GM12874 (cell line): Measurements from ENCODE around the gene SLC6A18.

Experiments used
- TF ChIP-seq, protein P1 (sequence below): IDR thresholded peaks from 2 replicates; pipeline ENCODE4 v1.5.1; 2011; ENCODE audit warnings: low read depth, mild to moderate bottlenecking, control low read depth, low read length, moderate library complexity; ENCODE audit not compliant: insufficient read depth

SLC6A18 gene

DNA sequence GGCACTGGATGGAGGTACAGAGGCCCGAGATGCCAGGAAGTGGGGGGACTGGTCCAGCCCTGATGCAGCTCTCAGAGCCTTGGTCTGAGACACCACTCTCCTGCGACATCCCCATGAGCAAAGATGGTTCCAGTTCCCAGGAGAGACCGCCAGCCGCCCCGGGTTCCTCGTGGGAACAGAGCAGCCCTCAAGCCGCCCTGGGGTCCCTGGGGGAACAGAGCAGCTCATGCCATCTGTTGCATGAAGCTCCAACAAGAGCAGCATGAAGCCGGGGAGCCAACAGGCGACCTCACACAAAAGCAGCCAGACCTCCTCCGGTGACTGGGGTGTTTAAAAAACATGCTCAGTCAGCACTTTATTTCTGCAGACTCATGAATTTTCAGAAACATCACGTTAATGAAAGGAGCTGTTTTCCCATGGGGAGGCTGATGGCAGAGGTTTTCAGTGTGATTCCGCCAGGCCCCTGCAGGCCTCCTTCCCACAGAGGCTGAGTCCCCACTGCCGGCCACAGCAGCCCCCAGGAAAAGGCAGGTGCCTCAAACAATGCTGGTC is 6.2 kb downstream of the SLC6A18 start:
- TF ChIP-seq, protein P1, sequence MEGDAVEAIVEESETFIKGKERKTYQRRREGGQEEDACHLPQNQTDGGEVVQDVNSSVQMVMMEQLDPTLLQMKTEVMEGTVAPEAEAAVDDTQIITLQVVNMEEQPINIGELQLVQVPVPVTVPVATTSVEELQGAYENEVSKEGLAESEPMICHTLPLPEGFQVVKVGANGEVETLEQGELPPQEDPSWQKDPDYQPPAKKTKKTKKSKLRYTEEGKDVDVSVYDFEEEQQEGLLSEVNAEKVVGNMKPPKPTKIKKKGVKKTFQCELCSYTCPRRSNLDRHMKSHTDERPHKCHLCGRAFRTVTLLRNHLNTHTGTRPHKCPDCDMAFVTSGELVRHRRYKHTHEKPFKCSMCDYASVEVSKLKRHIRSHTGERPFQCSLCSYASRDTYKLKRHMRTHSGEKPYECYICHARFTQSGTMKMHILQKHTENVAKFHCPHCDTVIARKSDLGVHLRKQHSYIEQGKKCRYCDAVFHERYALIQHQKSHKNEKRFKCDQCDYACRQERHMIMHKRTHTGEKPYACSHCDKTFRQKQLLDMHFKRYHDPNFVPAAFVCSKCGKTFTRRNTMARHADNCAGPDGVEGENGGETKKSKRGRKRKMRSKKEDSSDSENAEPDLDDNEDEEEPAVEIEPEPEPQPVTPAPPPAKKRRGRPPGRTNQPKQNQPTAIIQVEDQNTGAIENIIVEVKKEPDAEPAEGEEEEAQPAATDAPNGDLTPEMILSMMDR: no peak

DNA sequence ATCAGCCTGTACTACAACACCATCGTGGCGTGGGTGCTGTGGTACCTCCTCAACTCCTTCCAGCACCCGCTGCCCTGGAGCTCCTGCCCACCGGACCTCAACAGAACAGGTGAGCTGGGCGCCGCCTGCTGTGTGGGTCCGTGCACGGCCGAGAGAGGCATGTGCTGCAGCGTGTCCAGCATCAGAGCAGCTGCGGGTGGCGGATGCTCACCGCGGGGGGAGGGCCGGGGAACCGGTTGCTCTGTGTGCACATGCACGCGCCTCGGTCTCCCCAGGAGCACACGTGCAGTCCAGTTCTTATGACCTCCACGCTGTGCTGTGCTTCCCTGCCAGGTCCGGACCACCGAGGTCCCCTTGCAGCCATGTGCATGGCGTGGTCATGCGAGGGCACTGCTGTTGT is 7.6 kb downstream of the SLC6A18 start:
- TF ChIP-seq, protein P1: no peak

DNA sequence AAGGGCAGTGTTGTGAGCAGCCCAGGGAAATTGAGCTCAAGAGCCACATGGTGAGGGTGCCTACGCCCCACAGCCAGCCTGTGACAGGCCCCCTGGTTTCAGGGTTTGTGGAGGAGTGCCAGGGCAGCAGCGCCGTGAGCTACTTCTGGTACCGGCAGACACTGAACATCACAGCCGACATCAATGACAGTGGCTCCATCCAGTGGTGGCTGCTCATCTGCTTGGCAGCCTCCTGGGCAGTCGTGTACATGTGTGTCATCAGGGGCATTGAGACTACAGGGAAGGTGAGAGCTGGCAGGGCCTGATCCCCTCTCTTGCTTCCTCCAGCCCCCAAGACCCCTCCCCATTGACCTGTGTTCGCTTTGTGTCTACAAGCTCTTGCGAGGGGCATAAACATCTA is 10.2 kb downstream of the SLC6A18 start:
- TF ChIP-seq, protein P1: no peak

DNA sequence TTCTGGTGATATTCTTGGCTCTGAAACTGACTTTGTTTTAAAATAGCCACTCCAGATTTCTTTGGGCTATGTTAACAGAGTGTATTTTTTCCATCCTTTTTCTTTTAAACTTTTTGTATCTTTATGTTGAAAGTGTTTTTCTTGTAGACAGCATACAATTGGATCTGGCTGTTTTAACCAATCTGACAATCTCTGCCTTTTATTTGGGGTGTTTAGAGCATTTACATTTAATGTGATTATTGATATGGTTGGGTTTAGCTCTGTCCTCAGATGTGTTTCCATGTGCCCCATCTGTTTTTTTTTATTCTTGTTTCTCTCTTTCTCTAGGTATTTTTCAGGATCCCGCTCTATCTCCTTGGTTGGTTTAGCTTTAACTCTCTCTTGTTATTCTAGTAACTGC is 10.7 kb downstream of the SLC6A18 start:
- TF ChIP-seq, protein P1: no peak

DNA sequence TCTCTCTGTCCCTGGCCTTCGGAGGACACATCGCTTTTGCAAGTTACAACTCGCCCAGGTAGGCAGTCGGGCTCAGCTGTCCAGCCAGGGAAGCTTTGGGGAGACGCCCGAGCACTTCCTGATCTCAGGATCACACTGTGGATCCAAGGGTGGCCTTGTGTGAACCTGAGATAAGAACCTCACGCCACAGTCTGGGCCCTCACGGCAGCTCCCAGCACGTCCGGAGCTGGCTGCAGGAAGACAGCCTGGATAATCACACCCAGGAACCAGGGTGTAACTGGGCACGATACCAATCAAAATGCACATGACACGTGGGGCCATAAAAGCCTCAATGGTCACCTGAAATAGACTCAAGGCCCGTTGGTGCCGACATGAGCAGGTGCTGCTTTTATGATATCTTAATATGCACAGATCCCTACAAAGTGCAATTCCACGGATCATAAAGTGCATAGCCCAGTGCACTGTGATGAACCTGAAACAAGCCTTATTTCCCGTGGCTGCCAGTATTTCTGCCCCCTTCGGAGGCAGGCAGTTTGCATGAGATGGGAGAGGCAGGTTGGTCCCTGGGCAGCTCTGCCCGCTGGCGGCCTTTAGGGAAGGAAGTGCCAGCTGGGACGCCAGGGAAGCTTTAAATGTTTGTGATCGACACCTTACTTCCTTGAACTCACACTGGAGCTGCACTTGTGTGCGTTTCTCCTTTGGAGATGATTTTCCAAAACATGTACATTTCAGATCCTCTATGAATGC is 14.5 kb downstream of the SLC6A18 start:
- TF ChIP-seq, protein P1: no peak

DNA sequence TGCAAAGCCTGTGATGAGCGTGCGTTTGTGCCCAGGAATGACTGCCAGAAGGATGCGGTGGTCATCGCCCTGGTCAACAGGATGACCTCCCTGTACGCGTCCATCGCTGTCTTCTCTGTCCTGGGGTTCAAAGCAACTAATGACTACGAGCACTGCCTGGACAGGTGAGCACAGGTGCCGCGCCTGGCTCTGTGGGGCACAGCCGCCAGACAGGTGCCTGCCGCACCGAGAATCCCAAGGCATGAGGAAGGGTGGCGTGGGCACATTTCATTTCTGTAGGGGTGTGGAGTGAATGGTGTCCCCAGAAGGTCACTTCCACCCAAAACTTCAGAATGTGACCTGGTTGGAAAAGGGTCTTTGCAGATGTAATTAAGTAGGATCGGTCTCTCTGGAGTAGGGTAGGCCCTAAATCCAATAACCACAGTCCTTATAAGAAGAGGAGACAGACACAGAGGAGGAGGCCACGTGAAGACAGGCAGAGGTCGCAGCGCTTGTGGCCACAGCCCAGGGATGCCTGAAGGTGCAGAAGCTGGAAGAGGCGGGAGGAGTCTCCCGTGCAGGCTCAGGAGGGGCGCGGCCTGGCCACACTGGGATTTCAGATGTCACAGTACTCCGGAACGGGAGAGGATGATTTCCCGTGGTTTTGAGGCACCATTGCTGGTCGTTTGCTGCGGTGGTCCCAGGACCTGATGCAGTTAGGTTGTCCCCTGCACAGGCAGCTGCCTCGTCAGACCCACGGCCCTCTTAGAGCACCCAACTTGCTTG is 15.5 kb downstream of the SLC6A18 start:
- TF ChIP-seq, protein P1: no peak

DNA sequence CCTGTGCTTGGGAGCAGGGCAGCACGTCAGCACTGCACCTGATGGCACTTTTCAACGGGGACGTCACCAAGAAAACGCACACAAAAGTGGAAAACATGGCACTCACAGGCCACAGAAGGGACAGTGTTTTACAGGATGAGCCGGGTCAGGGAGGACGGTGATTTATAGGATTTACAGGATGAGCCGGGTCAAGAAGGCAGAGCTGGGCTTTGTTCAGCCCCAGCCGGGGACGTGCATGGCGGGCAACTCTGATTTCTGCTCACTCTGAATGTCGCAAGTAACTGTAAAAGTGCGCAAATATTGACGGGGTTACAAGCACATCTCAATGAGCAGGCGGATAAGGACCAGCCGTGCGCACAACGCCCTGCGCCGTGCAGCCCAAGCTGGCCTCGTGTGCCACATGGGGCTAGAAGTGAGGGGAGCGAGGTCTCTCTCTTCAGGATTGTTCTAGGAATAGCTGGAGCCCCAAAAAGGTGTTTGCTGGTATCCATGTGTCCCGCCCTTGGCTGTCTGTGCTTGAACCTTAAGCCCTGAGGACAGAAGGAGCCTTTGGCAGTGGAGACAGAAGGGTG is 16.4 kb downstream of the SLC6A18 start:
- TF ChIP-seq, protein P1: no peak
